Smooth muscle cell of trachea (primary cell): ENCODE data around the gene NEK5. TPM values are rescaled to one million over a fixed set of nuclear protein-coding genes. Genes with fewer than 3 reads are reported as not detected.

Experiments used
- total RNA-seq: library from RNA; depleted of rRNA; stranded (reverse); fragments of >200 nt; gene quantifications from 2 replicates; pipeline ENCODE4 v1.2.1, GENCODE V29; 2014

Gene NEK5, protein sequence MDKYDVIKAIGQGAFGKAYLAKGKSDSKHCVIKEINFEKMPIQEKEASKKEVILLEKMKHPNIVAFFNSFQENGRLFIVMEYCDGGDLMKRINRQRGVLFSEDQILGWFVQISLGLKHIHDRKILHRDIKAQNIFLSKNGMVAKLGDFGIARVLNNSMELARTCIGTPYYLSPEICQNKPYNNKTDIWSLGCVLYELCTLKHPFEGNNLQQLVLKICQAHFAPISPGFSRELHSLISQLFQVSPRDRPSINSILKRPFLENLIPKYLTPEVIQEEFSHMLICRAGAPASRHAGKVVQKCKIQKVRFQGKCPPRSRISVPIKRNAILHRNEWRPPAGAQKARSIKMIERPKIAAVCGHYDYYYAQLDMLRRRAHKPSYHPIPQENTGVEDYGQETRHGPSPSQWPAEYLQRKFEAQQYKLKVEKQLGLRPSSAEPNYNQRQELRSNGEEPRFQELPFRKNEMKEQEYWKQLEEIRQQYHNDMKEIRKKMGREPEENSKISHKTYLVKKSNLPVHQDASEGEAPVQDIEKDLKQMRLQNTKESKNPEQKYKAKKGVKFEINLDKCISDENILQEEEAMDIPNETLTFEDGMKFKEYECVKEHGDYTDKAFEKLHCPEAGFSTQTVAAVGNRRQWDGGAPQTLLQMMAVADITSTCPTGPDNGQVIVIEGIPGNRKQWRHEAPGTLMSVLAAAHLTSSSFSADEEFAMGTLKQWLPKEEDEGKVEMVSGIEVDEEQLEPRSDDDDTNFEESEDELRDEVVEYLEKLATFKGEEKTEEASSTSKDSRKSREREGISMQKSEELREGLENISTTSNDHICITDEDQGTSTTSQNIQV
- under 0.01 TPM in 1 of 2 replicates, not detected in the other for total RNA-seq

DNA sequence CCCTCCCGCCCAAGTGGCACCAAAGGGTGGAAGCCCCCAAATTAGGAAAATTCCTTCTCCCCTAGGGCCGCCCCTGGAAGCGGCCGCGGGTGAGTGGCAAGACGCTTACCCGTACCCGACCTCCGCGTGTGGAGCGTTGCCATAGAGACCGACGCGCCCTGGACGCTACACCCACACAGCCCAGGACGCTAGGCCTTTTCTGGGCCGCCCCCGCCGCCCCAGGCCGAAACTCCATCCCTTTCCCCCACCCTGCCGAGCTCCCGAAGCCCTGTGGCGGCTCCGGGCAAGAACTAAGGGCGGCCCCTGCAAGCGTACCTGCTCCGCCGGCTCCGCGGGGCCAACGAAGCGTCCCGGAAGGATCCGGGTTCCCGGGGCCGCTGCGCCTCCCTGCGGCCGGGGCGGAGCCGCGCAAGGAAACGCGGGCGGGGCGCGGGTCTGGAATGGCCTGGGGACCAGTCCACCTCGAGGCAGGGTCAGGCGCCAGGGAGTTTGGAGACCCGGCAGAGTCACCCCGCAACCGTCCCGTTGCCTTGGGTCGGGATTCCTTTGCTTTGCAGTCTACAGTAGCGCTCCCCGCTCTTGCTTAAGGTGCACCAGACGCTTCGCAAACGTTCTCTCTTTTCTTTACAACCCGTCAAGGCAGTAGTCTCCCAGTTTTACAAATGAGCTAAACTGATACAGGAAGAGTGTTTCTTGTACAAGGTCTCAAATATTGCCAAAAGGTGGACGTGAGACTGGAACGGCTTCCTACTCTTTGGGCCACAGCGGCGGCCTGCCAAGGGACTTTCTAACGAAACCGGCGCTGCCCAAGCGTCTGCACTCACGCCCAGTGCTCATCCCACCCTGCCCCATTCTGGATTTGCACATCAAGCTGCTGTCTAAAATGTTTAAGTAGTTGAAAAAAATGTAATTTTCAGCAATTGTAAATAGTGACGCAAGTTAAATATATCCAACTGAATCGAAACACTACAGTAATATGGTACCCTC, at the start of gene NEK5:
TSS of gene NEK5 (minus strand) at position 360 of the 987 bp plus-strand sequence. CDS start 1,591 bp downstream, outside the sequence.

DNA sequence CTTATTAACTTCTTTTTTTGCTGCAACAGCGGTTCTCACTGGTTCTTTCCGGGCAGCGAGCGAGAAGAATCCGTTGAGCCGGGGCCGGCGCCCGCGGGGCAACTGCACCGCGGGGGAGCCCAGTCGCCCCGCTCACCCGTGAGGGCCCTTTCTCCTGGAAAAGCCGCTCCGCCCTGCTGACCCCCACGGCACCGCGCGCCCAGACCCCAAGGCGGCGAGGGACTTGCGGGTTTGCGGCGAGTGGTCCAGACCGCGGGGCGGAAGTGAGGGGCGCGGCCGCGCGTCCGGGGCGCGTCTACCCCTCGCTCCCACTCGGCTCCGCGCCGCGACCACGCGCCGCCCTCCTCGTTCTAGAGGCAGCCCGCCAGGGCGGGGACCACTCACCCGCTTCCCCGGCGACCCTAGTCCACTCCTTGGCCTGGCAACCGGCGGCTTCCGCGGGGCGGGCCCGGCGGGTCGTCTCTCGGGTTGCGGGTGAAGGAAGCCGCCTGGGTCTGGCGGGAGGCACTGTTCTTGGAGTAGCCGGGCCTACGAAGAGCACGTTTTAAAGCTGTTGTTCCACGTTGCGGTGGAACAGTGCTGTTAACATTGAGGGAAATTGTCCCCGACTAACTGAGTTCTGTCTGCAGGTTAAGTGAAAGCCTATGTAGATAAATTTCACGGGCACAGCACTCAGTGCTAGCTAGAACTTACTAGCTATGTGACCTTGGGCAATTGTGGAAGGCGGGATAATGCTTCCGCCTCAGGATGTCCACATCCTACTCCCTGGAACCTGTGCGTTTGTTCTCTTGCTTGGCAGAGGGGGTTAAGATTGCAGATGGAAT, 30.5 kb upstream of the NEK5 start, which contains the start of gene NEK3:
TSS of gene NEK3 (minus strand) at position 439 of the 824 bp plus-strand sequence. CDS start 3,406 bp downstream, outside the sequence.

DNA sequence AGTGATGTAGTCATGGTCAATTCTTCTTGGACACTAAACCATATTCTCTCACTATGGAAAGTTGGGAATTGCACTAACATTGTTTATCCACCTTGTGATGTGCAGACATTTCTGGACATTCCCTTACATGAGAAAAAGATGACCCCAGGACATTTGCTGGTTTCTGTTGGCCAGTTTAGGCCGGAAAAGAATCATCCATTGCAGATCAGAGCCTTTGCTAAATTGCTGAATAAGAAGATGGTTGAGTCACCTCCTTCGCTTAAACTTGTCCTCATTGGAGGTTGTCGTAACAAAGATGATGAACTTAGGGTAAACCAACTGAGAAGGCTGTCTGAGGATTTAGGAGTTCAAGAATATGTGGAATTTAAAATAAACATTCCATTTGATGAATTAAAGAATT, 104.4 kb downstream of the NEK5 start, which contains the start of gene UTP14C:
TSS of gene UTP14C (plus strand) at position 211 of the 400 bp plus-strand sequence. CDS start 4,114 bp downstream, outside the sequence.

DNA sequence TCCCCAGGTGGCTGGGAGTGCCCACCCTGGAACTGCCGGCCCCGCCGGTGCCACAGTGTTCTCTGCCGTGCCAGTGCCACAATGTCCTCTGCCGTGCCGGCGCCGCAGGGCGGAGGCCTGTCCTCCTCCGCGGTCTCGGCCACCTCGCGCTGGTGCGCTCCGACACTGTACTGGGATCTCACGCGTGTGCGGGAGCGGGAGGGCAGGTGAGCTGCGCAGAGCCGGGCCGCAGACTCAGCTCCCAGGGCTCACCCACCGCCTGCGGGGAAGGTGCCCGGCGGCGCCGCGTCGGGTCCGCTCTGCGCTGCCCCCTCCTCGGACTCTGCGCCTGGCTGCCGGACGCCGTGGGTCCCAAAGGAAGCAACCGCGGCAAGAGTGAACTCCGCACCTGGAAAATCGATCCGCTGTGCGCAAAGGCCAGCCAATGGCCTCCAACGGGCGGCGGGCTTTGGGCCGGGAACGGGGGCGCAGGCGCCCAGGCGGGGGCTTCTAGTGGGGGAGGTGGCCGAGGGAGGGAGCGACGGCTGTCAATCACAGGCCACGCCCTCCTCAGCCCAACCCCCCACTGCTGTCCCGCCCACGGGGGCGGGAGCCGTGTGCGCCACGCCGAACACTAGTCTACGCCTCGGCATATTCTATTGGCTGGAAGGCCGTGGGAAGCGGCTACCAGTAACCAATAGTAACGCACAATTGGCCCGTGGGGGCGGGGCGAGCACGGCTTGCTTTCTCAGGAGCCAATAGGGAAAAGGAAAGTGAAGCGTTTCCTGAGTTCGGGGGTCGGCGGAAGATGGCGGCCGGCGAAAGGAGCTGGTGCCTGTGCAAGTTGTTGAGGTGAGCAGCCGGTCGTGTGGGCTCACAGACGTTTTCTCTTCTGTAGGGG, 117.0 kb downstream of the NEK5 start, which contains the start of gene ALG11:
TSS of gene ALG11 (plus strand) at position 767 of the 880 bp plus-strand sequence. CDS start at position 788, 21 bp downstream.

DNA sequence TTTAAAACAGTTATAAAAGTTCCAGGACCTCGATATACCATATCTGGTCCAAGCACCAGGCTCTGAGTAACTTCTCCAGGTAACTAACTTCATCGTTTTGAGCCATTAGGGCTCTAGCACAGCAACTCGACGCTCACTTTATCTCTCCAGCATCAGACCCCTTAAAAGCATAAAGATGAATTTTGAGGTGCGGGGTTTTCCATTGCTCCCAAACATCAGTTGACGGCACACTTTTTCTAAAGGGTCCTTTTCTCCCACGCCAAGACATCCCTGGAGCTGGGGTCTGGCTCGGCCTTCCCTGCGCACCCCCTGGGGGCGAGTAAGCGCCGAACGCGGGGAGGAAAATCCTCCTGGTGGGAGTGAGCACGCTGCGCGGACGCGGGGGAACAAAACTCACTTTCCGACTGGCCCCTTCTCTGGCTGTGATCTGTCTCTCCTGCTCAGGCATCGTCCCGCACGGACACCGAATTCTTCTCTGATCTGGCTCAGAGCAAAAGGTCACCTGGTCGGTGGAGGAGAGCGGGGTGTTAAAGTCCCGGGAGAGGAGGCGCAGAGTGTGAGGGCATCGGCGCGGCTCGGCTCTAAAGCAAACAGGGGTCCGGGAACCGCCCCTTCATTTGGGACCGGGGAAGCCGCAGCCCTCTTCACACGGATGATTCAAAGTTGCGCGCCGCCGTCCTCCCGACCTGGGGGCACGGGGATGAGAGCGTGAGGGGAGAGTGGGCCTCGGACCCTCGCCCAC, 117.8 kb downstream of the NEK5 start, which contains the start of gene ATP7B:
TSS of gene ATP7B (minus strand) at position 561 of the 742 bp plus-strand sequence. CDS start at position 448, 113 bp downstream.

Other genes starting within 250 kb of the NEK5 start
- 0.87 and 2.0 TPM in 2 replicates for gene ATP7B, start 117.6 kb downstream of the NEK5 start, total RNA-seq
- gene ALG11, start 116.7 kb downstream of the NEK5 start, total RNA-seq = 15.7 and 30.3 TPM in 2 replicates
- gene UTP14C, start 104.4 kb downstream of the NEK5 start, total RNA-seq = 11.6 and 15.4 TPM in 2 replicates
- gene NEK3, start 30.5 kb upstream of the NEK5 start, total RNA-seq = 5.8 and 22.1 TPM in 2 replicates